DMS53 (cell line): ENCODE measurements around the gene UBE2H.

Experiments used
- DNase-seq: peaks from one replicate; lab custom pipeline; 2025; lab: John Stamatoyannopoulos, UW

The UBE2H gene

DNA sequence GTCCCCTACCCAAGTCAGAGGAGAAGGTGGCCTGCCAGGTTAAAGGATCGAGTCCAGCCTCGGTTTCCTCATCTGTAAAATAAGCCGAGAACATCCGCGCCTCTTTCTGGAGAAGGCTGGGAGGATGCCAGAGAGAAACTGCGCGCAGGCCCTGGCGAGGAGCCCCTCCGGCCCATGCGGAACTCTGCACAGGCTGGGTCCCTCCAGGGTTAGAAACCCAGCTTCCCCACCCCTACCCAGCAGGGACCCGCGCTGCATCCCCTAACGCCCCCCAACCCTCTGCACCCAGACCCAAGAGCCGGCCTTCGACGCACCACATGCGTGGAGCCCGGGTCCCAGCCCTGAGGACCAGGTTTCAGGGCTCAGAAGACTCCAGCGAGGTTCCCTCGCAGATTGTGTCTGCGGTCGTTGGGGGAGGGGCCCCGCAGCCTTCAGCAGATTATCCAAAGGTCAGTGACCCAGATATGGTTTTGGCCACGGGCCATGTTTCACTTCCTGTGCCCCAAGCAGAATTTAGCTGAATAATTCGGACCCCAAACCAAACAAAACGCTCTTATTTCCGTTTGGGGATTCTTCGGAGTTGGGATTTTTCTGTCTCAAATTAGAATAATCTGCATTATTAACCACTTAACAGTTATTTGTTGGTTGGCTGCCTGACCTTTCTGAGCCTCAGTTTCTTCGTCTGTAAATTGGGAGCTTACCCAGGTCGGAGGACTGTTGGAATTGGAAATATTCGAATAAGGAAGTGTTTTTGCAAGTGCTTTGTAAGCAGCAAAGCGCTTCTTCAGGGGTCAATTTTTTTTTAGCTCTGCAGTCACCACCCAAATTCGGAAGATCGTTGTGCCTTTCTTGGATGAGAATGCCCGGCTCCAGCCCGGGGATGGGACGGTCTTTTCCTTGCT is 167.7 kb downstream of the UBE2H start:
- DNase-seq: peak; percentile 56

DNA sequence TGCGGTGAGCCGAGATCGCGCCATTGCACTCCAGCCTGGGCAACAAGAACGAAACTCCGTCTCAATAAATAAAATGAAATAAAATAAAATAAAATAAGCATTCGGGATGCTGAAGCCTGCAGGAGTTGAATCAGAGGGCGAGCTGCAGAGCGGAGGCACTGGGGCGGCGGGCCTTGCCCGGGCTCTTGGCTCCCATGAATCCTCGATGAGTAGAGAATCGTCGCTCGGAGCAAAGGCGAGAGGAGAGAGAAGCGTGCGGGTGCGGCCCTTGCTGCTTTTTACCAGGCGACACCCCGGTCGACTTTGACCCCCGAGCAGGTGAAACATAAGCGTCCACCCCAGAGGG is 168.3 kb downstream of the UBE2H start:
- DNase-seq: no peak

DNA sequence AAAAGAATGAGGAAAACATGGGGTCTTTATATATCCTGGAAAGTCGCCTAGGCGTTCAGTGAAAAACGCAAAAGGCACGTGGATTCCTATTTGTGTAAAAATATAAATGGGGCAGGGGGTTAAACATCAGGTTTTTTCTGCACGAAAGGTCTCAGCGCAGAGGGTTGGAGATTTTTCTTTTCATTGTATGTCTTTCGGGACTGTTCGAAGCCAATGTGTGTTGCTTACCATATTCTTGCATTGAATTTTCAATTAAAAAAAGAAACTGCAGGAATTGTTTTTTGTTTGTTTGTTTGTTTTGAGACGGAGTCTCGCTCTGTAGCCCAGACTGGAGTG is 169.2 kb downstream of the UBE2H start:
- DNase-seq: no peak

DNA sequence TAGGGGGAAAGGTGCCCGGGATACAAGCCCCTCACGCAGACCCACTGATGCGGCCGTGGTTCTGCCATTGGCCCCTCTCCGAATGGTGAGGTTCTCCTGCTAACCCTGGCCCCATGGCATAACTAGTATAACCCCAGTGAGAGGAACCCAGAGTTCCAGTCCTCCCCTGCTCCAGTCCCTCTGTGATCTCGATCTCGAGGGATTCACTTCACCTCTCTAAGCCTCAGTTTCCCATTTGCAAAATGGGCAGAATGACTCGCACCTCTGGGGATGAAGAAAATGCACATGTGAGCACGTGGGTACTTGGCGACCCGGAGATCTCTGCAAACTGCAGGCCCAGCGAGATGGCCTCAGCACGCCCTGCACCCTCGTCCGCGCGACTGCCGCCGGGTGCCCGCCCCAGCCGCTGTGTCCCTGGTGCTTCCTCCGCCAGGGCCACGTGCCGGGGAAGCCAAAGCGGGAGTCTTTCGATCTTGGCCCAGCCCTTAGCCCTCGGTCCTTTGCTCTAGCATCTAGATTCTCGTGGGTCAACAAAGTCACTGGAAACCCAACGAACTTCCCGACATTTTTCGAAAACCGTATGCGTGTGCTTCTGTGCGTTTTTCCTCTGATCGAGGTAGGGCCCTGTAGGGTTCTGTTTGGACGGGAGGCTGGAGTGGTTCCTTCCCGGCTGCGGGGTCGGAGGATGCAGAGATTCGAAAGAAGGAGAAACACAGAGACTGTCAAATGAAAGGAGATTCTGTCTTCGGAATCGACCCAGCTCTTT is 169.8 kb downstream of the UBE2H start:
- peak; percentile 46 for DNase-seq

DNA sequence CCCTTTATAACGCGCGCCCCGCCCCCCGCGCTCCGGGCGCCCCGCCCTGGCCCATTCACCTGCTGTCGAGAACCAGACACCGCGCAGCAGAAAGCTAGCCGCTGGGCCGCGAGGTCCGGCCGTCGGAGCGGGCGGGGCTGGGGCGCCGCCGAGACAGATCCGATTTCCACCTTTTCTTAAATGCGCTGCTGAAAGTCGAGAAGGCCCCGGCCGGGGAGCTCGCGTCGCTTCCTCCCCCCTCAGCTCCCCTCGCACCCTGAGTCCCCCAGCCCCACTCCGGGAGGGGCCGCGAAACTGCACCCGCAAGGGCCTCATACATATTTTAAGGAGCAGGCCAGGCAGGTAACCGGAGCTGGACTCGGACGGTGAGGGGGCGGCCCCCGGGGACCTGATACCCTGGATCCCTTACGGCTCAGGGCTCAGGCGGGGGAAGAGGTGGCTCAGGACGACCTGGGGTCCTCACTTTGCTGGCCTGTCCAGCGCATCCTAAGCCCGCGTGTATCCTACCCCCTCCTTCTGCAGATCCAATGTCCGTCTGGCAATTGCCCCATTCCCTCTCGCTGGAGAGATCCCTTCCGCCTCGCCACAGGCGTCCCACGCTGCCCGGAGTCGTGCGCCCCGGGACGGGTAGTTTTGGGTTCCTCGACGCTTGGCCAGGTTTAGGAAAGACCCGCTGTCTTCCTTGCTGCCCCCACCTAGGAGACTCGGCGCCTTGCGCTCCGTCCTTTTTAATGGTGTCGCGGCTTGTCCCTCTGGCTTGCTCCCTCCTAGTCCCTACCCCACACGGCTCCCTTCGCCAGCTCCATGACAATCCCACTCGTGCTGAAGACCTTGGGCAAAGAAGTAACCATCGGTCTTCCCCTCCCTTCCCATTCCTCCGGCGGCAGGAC is 170.6 kb downstream of the UBE2H start:
- peak; percentile 85 for DNase-seq

DNA sequence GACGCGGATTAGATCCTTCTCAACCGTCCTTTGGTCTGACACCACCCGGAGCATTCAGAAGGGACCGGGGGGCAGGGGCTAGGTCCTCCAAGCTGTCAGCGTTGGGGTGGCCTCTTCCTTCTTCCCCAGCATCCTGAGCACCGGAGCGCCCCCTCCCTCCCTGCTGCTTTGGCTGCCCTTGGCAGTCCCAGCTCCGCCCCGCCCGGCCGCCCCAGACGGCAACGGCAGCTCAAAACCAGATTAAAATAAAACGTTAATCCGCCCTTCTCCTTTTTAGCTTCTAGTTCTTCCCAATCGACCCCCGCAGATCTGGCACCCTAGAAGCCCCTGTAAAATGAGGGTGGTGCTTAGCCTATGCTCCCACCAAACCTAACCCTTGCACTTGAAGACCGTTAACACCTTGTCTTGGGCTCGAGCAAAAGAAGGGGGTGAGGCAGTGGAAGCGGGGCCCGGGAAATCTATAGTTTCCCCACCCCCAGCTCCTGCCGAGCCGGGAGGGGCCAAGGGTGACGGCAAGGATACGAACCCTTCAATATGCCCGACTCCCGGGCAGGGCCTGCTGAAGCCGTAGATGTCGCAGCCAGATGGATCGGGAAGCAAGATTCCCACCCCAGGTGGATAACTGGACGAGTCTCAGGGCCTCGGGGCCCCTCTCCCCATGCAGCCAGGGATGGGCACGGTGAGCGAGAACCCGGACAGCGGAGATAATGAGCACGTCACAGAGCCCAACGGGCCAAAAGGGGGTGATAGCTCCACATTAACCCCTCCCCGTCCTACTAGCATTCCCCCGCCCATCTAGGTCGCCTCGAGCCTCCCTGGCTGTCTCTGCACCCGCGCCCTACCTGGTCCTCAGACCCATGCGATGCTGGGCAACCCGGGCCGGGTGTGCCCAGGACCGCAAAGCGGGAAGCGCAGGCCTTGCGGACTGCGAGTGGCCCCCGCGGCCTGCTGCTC is 171.5 kb downstream of the UBE2H start:
- peak; percentile 85 for DNase-seq
